Hepatocyte (in vitro differentiated cells): ENCODE results near the gene AKT1. TPM values are rescaled to one million over a fixed set of nuclear protein-coding genes. Genes with fewer than 3 reads are reported as not detected.

ENCODE experiments used
- DNase-seq: peaks from one replicate; pipeline ENCODE4 v3.0.0-alpha.2; 2016; ENCODE audit warnings: low spot score
- H2AFZ ChIP-seq: fragments of 200-600 bp; sonication (generic); 2 replicates; pipeline ENCODE4 v1.6.0; 2016; ENCODE audit warnings: antibody characterized with exemption, mild to moderate bottlenecking
- H3K27ac ChIP-seq: fragments of 200-600 bp; sonication (generic); 2 replicates; pipeline ENCODE4 v1.5.1; 2016; ENCODE audit warnings: mild to moderate bottlenecking
- H3K27me3 ChIP-seq: fragments of 200-600 bp; sonication (generic); 2 replicates; pipeline ENCODE4 v1.6.1; 2016
- H3K36me3 ChIP-seq: fragments of 200-600 bp; sonication (generic); replicated peaks from 2 replicates; pipeline ENCODE4 v1.5.1; 2016; ENCODE audit warnings: low read depth; ENCODE audit not compliant: insufficient read depth
- H3K4me1 ChIP-seq: fragments of 200-600 bp; sonication (generic); 2 replicates; pipeline ENCODE4 v1.5.1; 2016; ENCODE audit warnings: mild to moderate bottlenecking, moderate library complexity; ENCODE audit not compliant: insufficient read depth
- H3K4me2 ChIP-seq: fragments of 200-600 bp; sonication (generic); 2 replicates; pipeline ENCODE4 v1.6.0; 2016
- H3K4me3 ChIP-seq: fragments of 200-600 bp; sonication (generic); 2 replicates; pipeline ENCODE4 v1.5.1; 2016; ENCODE audit warnings: mild to moderate bottlenecking
- H3K79me2 ChIP-seq: fragments of 200-600 bp; sonication (generic); 2 replicates; pipeline ENCODE4 v1.6.0; 2017; ENCODE audit warnings: mild to moderate bottlenecking
- H3K9me2 ChIP-seq: fragments of 200-600 bp; sonication (generic); replicated peaks from 2 replicates; pipeline ENCODE4 v1.6.0; 2017; ENCODE audit warnings: mild to moderate bottlenecking; ENCODE audit not compliant: insufficient read depth
- H3K9me3 ChIP-seq: fragments of 200-600 bp; sonication (generic); 2 replicates; pipeline ENCODE4 v1.5.1; 2016; ENCODE audit warnings: low read depth, mild to moderate bottlenecking
- H4K20me1 ChIP-seq: fragments of 200-600 bp; sonication (generic); 2 replicates; pipeline ENCODE4 v1.6.0; 2016; ENCODE audit warnings: mild to moderate bottlenecking; ENCODE audit not compliant: insufficient read depth, poor library complexity, severe bottlenecking
- EZH2 ChIP-seq: fragments of 200-600 bp; sonication (generic); IDR thresholded peaks from 2 replicates; pipeline ENCODE4 v1.6.1; 2016; ENCODE audit warnings: antibody characterized with exemption, mild to moderate bottlenecking, borderline replicate concordance
- EZH2phosphoT487 ChIP-seq: fragments of 200-600 bp; sonication (generic); IDR thresholded peaks from one replicate; pipeline ENCODE4 v1.6.1; 2018; ENCODE audit warnings: antibody characterized with exemption, mild to moderate bottlenecking, low read depth, moderate library complexity; ENCODE audit not compliant: unreplicated experiment, severe bottlenecking
- WGBS: methylation state at CpG from one replicate; pipeline ENCODE4 v1.1.6; 2016; ENCODE audit warnings: low lambda C conversion rate; ENCODE audit errors: missing lambda C conversion rate; 5-methylcytosine and 5-hydroxymethylcytosine counted together
- polyA plus RNA-seq: library from polyadenylated mRNA; unstranded; fragments of >200 nt; fragmentation: Nextera tagmentation; extraction: Ambion mirVana; gene quantifications from 2 replicates; pipeline ENCODE4 v1.2.1, GENCODE V29; 2016
- total RNA-seq: library from RNA; depleted of rRNA; stranded (reverse); fragments of >200 nt; gene quantifications from 2 replicates; pipeline ENCODE4 v1.2.3, GENCODE V29; 2014
- TF ChIP-seq, protein P1 (sequence below): fragments of 200-600 bp; sonication (generic); IDR thresholded peaks from 2 replicates; pipeline ENCODE4 v1.5.1; 2016; ENCODE audit warnings: antibody characterized with exemption, mild to moderate bottlenecking; ENCODE audit not compliant: poor library complexity

Gene AKT1
- total and polyA plus RNA-seq, 2 experiments from 2014 or later: 124 to 159 TPM

DNA sequence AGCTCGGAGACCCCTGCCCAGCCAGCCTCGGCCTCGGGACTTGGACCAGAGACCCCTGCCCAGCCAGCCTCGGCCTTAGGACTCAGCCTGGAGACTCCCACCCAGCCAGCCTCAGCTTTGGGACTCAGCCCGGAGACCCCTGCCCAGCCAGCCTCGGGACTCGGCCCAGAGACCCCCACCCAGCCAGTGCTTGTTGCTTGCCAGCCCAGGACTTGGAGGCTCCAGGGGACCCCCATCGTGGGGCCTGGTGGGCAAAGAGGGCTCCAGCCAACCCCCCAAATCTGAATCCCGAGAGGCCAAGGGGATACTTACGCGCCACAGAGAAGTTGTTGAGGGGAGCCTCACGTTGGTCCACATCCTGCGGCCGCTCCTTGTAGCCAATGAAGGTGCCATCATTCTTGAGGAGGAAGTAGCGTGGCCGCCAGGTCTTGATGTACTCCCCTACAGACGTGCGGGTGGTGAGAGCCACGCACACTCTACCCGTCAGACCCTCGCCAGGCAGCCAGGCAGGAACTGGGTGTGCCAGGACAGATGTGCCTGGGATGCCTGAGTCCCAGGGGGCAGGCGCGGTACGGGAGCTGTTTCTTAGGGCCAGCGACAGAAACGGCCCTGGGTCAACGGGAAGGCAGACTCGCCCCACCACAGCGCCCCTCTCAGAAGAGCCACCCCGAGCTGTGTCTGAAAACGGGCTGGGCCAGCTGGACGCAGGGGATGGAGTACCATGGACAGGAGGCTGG lies 15.6 kb downstream of the AKT1 start:
- H3K4me1 ChIP-seq: no peaks in the 10 kb centered on the region
- no peaks in the 10 kb centered on the region for H3K36me3 ChIP-seq
- WGBS: 97% methylated on average over 32 of the region's 32 CpGs

DNA sequence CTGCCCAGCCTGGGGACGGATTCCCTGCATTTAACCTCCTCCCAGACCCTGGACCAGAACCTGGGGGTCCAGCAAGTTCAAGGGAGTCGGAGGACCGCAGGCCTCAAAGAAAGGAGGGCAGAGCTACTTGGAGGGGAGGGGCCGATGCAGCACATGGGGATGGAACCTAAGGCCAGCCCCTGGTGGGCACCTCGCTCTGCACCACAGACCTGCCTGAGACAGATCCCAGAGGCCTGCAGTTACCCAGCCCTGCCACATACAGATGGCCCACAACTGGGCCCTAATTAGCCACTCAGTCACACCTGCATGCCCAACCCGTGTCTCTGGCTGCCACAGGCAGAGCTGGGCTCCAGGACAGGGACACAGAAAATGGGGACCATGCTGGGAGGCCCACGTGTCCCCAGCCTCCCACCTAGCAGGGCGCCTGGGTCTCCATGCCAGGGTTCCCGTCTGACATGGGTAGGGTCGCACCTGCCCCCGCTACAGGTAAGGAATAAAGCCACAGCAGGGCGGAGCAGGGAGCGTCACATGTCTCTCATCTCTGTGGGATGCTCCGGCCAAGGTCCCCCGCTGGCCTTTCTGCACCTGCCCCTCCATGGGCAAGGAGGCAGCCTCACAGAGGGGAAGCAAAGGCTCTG lies 16.7 kb downstream of the AKT1 start:
- no peaks in the 10 kb centered on the region for H3K36me3 ChIP-seq
- H3K4me3 ChIP-seq: no peak overlapping the region
- peaks cover 1% of the 10 kb centered on the region for H3K79me2 ChIP-seq

More for the DNA sequence above, 15.6 kb downstream of the AKT1 start:
- no peak overlapping the region for H3K27ac ChIP-seq
- peaks cover 2% of the 10 kb centered on the region for H4K20me1 ChIP-seq
- TF ChIP-seq, protein P1, sequence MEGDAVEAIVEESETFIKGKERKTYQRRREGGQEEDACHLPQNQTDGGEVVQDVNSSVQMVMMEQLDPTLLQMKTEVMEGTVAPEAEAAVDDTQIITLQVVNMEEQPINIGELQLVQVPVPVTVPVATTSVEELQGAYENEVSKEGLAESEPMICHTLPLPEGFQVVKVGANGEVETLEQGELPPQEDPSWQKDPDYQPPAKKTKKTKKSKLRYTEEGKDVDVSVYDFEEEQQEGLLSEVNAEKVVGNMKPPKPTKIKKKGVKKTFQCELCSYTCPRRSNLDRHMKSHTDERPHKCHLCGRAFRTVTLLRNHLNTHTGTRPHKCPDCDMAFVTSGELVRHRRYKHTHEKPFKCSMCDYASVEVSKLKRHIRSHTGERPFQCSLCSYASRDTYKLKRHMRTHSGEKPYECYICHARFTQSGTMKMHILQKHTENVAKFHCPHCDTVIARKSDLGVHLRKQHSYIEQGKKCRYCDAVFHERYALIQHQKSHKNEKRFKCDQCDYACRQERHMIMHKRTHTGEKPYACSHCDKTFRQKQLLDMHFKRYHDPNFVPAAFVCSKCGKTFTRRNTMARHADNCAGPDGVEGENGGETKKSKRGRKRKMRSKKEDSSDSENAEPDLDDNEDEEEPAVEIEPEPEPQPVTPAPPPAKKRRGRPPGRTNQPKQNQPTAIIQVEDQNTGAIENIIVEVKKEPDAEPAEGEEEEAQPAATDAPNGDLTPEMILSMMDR: no peak
- TF ChIP-seq EZH2 (no peak), EZH2phosphoT487 (no peak)
- H3K27me3 ChIP-seq: no peaks in the 10 kb centered on the region
- peaks cover 10% of the 10 kb centered on the region for H3K79me2 ChIP-seq
- DNase-seq: no peak
- H2AFZ ChIP-seq: no peak overlapping the region
- no peaks in the 10 kb centered on the region for H3K9me3 ChIP-seq
- no peak overlapping the region for H3K4me3 ChIP-seq
- H3K4me2 ChIP-seq: no peak overlapping the region
- H3K9me2 ChIP-seq: no peaks in the 10 kb centered on the region

DNA sequence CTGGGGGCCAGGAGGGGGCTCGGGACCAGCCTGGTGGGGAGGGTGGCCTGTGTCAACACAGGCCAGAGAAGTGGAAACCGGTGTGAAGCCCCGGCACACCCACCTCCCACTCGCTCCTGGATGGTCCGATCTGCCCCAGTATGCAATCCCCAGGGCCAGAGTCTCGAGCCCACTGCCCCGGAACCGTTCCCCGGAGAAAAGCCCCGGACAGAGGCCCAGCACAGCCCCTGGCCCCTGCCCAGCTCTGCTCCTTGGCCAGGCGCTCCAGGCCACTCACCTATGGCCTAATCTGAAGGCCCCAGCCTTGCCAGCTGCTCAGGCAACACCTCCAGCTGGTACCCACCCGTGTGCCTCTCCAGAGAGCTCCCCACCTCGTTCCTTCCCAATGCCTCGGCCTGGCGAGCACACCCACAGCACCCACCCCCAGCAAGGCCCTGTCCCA lies 17.7 kb downstream of the AKT1 start:
- H4K20me1 ChIP-seq: no peaks in the 10 kb centered on the region
- DNase-seq: no peak
- no peaks in the 10 kb centered on the region for H3K27me3 ChIP-seq
- no peaks in the 10 kb centered on the region for H3K36me3 ChIP-seq
- H3K27ac ChIP-seq: no peak overlapping the region
- no peak for TF ChIP-seq EZH2
- TF ChIP-seq, protein P1: no peak
- no peak for TF ChIP-seq EZH2phosphoT487
- H3K4me2 ChIP-seq: no peak overlapping the region
- no peaks in the 10 kb centered on the region for H3K9me2 ChIP-seq
- WGBS: 88% methylated on average over 10 of the region's 15 CpGs
- H3K4me1 ChIP-seq: no peaks in the 10 kb centered on the region
- H3K4me3 ChIP-seq: no peak overlapping the region
- H3K9me3 ChIP-seq: no peaks in the 10 kb centered on the region
- H3K79me2 ChIP-seq: no peaks in the 10 kb centered on the region
- H2AFZ ChIP-seq: no peak overlapping the region

More for the DNA sequence above, 16.7 kb downstream of the AKT1 start:
- Histone ChIP-seq H3K4me1 (no peaks in the 10 kb centered on the region), H3K9me2 (no peaks in the 10 kb centered on the region), H2AFZ (no peak overlapping the region), H3K27me3 (no peaks in the 10 kb centered on the region), H3K9me3 (no peaks in the 10 kb centered on the region), H4K20me1 (no peaks in the 10 kb centered on the region), H3K4me2 (no peak overlapping the region), H3K27ac (no peak overlapping the region)
- WGBS: 91% methylated on average over 15 of the region's 15 CpGs
- no peak for DNase-seq
- TF ChIP-seq, protein P1: no peak
- TF ChIP-seq EZH2 (no peak), EZH2phosphoT487 (no peak)
